AG09309 (cell line): ENCODE data around the gene C12orf60.

ENCODE experiments used
- DNase-seq: peaks from one replicate; pipeline ENCODE4 v3.0.0-alpha.2; 2010; ENCODE audit warnings: low read depth
- H3K4me3 ChIP-seq: 2 replicates; pipeline ENCODE4 v1.5.1; 2011; ENCODE audit warnings: mild to moderate bottlenecking, low read depth, low read length, moderate library complexity; ENCODE audit not compliant: control insufficient read depth
- TF ChIP-seq, protein P1 (sequence below): IDR thresholded peaks from 2 replicates; pipeline ENCODE4 v1.5.1; 2011; ENCODE audit warnings: mild to moderate bottlenecking, low read depth, low read length, inconsistent platforms; ENCODE audit not compliant: insufficient read depth, control insufficient read depth; ENCODE audit errors: missing control alignments

C12orf60 gene

DNA sequence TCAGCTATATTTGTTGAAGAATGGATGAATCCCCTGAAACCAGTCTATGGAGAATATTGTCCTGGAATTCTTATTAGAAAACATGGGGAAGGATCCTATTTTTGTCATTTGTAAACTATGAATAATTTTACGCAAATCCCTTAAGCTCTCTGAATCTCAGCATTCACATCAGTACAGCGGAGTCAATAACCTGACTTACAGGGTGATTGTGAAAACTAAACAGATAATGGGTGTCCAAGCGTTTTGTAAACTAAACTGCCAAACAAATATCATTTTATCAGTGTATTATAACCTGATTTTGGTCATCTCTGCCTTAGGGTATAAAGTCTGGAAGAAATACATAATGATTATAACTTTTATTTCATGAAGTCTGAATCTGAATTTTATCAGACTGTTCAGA, 29.9 kb downstream of the C12orf60 start:
- H3K4me3 ChIP-seq, result no peak overlapping the region
- TF ChIP-seq, protein P1, sequence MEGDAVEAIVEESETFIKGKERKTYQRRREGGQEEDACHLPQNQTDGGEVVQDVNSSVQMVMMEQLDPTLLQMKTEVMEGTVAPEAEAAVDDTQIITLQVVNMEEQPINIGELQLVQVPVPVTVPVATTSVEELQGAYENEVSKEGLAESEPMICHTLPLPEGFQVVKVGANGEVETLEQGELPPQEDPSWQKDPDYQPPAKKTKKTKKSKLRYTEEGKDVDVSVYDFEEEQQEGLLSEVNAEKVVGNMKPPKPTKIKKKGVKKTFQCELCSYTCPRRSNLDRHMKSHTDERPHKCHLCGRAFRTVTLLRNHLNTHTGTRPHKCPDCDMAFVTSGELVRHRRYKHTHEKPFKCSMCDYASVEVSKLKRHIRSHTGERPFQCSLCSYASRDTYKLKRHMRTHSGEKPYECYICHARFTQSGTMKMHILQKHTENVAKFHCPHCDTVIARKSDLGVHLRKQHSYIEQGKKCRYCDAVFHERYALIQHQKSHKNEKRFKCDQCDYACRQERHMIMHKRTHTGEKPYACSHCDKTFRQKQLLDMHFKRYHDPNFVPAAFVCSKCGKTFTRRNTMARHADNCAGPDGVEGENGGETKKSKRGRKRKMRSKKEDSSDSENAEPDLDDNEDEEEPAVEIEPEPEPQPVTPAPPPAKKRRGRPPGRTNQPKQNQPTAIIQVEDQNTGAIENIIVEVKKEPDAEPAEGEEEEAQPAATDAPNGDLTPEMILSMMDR, result no peak
- DNase-seq, result no peak

DNA sequence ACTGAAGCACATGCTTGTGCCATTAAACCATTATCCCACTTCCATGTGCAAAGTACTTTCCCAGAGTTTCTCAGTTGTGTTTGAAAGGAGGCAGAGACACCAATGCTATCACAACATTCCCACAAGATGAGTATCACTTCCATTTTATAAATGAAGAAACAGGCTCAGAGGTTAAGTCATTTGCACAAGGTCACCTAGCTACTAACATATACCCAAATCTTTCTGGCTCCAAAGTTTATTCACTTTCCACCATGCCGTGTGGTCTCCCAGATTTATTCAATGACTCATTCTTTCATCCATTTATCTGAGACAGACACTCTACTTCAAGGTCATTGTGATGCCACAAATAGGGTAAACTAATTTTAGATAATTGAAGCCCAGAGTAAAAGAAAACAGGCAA, 30.5 kb downstream of the C12orf60 start:
- no peak for DNase-seq
- no peak overlapping the region for H3K4me3 ChIP-seq
- TF ChIP-seq, protein P1, result no peak

DNA sequence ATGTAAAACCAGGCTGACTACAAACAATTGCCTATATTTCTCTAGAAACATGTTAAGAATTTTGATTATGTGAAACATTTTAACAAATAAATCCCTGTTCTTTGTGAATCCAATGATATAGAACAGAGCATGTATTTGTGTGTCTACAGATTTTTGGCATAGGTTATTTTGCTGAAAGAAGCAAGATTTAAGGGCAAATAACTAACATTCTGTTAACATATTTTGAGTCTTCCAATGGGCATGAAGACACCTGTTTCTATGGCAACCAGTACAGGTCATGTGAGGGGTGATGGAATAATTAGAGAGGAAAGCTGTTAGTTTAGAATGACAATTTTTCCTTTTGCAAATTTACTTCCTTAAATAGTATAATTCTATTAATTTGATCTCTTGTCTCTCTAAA, 31.0 kb downstream of the C12orf60 start:
- TF ChIP-seq, protein P1, result no peak
- no peak overlapping the region for H3K4me3 ChIP-seq
- no peak for DNase-seq

DNA sequence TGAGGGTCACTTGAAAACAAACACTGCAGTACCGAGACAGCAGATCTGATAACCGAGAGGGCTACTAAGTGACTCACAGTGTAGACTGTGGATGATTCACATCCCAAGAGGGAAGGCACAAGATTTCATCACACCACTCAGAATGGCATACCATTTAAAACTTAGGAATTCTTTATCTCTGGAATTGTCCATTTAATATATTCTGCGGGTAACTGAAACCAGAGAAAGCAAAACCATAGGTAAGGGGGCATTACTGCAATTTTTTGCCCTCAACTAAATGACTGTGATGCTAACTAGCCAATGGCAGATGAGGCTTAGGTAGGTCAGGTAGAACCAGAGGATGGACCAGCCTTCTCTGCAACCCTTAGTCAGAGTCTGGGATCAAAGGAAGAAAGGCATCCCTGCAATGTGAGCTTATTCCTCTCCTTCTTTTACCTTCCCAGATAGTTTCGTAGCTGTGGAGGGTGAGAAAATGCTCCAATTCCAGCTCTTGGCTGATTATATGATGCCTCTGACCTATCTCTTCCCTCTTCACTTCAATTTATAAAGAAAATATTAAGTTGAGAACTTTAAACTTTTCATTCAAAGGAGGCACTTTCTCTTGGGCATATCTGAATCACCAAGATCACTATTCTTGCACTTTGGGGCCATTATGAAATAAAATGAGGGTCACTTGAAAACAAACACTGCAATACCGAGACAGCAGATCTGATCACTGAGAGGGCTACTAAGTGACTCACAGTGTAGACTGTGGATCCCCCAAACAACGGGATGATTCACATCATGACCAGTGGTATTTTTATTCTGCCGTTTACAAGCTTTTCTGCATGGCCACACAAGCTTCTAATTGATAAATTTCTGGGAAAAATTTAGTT, 33.1 kb downstream of the C12orf60 start:
- TF ChIP-seq, protein P1, result no peak
- no peak overlapping the region for H3K4me3 ChIP-seq
- DNase-seq, result peak; percentile 41

DNA sequence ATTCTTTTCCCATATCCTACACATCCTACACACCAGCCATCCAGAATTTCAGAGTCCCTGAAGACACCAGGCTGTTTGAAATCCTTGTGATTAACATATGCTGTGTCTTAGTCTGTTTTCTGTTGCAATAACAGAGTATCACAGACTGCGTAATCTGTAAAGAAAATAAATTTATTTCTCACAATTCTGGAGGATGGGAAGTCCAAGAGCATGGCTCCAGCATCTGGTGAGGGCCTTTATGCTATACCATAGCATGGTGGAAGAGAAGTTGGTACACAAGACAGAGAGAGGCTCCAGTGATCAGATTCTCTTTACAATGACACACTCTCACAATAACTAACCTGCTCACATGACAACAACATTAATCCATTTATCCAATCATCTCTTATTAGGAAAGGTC, 35.8 kb downstream of the C12orf60 start:
- no peak for DNase-seq
- TF ChIP-seq, protein P1, result no peak
- no peak overlapping the region for H3K4me3 ChIP-seq

DNA sequence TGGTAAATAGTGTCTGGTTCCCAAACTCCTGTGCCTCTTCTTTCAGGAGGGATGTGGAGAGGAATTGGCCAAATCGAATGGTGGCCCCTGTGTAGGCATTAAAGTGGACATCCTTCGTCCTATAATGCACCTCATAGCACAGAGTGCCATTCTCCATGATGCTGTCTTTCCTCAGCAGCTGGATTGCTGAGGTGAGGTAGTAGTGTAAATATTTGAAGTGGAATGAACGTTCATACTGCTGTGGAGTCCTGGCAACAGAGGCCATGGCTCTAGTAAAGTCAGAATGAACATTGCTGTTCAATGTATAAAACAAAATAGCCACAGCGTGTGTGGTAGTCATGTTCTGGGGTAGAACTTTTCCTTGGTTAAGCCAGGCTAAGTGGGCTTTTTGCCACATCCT, 37.1 kb downstream of the C12orf60 start:
- TF ChIP-seq, protein P1, result no peak
- DNase-seq, result no peak
- H3K4me3 ChIP-seq, result no peak overlapping the region
